Measurements from ENCODE around the gene MAGI1. TPM values are rescaled to one million over a fixed set of nuclear protein-coding genes. Genes with fewer than 3 reads are reported as not detected.

The MAGI1 gene

Small RNA genes lying within 50 kb of the gene (small RNA-seq; reads per million reads assigned to genes)
- gene RF00019 (ENCODE audit: low read depth) = not detected
